Activated CD8-positive, alpha-beta T cell treated with anti-CD3 and anti-CD28 coated beads, Interleukin-2, amount 10 ng/mL, durations not matched to agents 7 days and 5 days (primary cell): ENCODE measurements around the gene APCS. TPM values are rescaled to one million over a fixed set of nuclear protein-coding genes. Genes with fewer than 3 reads are reported as not detected.

ENCODE experiments used
- ATAC-seq: fragments of 150-1000 bp; cut with Tn5 transposase; one replicate; pipeline ENCODE4 v1.10.0; 2021; ENCODE audit warnings: moderate library complexity
- CTCF ChIA-PET: fragments of 350-600 bp; sonication (Branson Sonifier 250); formaldehyde crosslinking; loops from one replicate; lab custom pipeline; 2021; ENCODE audit warnings: antibody characterized with exemption; lab: Charles Lee
- POLR2A ChIA-PET: fragments of 350-600 bp; sonication (Branson Sonifier 250); formaldehyde crosslinking; loops from one replicate; lab custom pipeline; 2021; ENCODE audit warnings: antibody characterized with exemption; lab: Charles Lee
- DNase-seq: peaks from one replicate; pipeline ENCODE4 v3.0.0-alpha.2; 2020
- H3K27ac Mint-ChIP-seq: one replicate; pipeline ENCODE4 v1.8.0; 2021; ENCODE audit warnings: mild to moderate bottlenecking, mixed read lengths
- H3K27me3 Mint-ChIP-seq: one replicate; pipeline ENCODE4 v1.8.0; 2021; ENCODE audit warnings: low read depth, mixed read lengths
- H3K36me3 Mint-ChIP-seq: one replicate; pipeline ENCODE4 v1.8.0; 2021; ENCODE audit warnings: low read depth, mixed read lengths
- H3K4me1 Mint-ChIP-seq: one replicate; pipeline ENCODE4 v1.8.0; 2021; ENCODE audit warnings: low read depth, mixed read lengths
- H3K4me3 Mint-ChIP-seq: one replicate; pipeline ENCODE4 v1.8.0; 2021; ENCODE audit warnings: mild to moderate bottlenecking, mixed read lengths
- H3K9me3 Mint-ChIP-seq: one replicate; pipeline ENCODE4 v1.8.0; 2022; ENCODE audit warnings: mixed read lengths; ENCODE audit not compliant: insufficient read depth
- total RNA-seq, 2 experiments: library from RNA; stranded (reverse); gene quantifications; one replicate each; pipeline ENCODE4 v1.2.3, GENCODE V29; 2021

The APCS gene, protein sequence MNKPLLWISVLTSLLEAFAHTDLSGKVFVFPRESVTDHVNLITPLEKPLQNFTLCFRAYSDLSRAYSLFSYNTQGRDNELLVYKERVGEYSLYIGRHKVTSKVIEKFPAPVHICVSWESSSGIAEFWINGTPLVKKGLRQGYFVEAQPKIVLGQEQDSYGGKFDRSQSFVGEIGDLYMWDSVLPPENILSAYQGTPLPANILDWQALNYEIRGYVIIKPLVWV
- not detected for total RNA-seq

- H3K36me3 Mint-ChIP-seq = no peaks in the 10 kb centered on the region
- H3K4me3 Mint-ChIP-seq = no peak within 1 kb of the TSS
- DNase-seq = no peak
- no peak for ATAC-seq
- no peaks in the 10 kb centered on the region for H3K27me3 Mint-ChIP-seq
- POLR2A ChIA-PET = no interaction called here
- no peaks in the 10 kb centered on the region for H3K9me3 Mint-ChIP-seq
- CTCF ChIA-PET = no interaction called here
- no peaks in the 10 kb centered on the region for H3K4me1 Mint-ChIP-seq
- H3K27ac Mint-ChIP-seq = no peak within 1 kb of the TSS
These were observed at the start of gene APCS for GRCh38 chr1:159587461-159587951. APCS (plus strand) TSS chr1:159587826; CDS start chr1:159587922, 96 bp downstream.

- POLR2A ChIA-PET = no interaction called here
- H3K36me3 Mint-ChIP-seq = no peaks in the 10 kb centered on the region
- ATAC-seq (no peak), DNase-seq (no peak)
- no peaks in the 10 kb centered on the region for H3K9me3 Mint-ChIP-seq
- H3K27ac Mint-ChIP-seq = no peak overlapping the region
- CTCF ChIA-PET = no interaction called here
- no peaks in the 10 kb centered on the region for H3K4me1 Mint-ChIP-seq
- no peaks in the 10 kb centered on the region for H3K27me3 Mint-ChIP-seq
- H3K4me3 Mint-ChIP-seq = no peak overlapping the region
These were observed 39.5 kb upstream of the APCS start for GRCh38 chr1:159548126-159548525.

DNA sequence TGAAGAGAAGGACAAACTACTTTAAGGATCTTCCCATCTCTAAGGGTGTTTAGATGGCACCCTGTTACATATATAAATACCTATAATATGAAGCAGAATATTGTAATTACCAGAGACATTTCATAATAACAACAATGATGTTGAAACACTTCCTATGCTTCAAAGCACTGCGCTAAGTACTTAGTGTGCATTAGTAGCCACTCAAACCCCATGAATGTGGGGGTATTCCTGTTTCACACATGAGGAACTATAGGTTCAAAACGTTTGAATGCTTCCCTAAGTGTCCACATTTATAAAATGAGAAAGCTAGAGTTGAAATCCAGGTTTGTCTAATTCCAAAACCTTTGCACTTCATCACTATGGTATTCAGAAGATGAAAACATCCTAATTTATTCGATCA, 33.4 kb upstream of the APCS start:
- ChIA-PET CTCF (no interaction called here), POLR2A (no interaction called here)
- ATAC-seq (no peak), DNase-seq (no peak)
- no peak overlapping the region for H3K4me3 Mint-ChIP-seq
- no peaks in the 10 kb centered on the region for H3K4me1 Mint-ChIP-seq
- no peaks in the 10 kb centered on the region for H3K27me3 Mint-ChIP-seq
- no peak overlapping the region for H3K27ac Mint-ChIP-seq
- no peaks in the 10 kb centered on the region for H3K36me3 Mint-ChIP-seq
- H3K9me3 Mint-ChIP-seq = no peaks in the 10 kb centered on the region

DNA sequence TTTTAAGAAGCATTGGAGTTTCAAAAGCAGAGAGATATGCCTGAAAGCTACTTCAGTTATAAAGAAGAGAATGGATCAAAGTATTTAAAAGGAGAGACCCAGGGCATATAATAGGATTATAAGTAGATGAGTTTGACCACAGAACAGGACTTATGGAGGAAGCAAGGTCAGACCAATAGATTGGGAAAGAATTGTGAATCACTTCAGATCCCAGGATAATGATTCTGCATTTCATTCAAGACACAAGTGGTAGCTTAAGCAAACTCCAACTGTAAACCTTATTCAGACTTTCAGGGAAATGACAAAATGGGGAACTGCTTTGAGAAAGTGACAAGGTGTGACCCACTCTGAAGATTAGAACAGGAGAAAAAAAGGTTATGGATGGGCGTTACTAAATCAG, 32.9 kb upstream of the APCS start:
- Mint-ChIP-seq H3K27ac (no peak overlapping the region), H3K4me3 (no peak overlapping the region), H3K27me3 (no peaks in the 10 kb centered on the region), H3K4me1 (no peaks in the 10 kb centered on the region), H3K9me3 (no peaks in the 10 kb centered on the region), H3K36me3 (no peaks in the 10 kb centered on the region)
- ATAC-seq = no peak
- ChIA-PET CTCF (no interaction called here), POLR2A (no interaction called here)
- no peak for DNase-seq

DNA sequence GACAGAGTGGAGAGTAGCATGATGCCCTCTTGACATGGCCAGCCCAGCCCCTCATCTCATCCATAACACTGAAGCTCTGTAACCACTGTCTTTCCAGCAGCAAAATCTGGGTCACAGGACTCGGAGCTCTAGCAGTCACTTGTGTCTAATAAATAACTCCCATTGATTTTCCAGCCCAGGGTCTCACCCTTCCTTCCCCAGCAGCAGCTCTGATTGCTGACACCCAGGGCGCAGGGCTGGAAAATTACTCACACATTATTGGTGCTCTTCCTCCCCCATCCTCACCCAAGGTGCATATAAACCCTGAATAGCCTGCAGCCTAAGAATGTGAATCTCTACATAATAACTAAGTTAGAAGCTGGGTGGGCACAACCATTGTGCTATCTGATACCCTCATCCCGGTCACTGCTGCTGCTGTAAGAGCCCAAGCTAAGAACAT, 30.7 kb upstream of the APCS start:
- DNase-seq = no peak
- POLR2A ChIA-PET = no interaction called here
- ATAC-seq = no peak
- Mint-ChIP-seq H3K4me1 (no peaks in the 10 kb centered on the region), H3K27me3 (no peaks in the 10 kb centered on the region), H3K27ac (no peak overlapping the region), H3K4me3 (no peak overlapping the region), H3K36me3 (no peaks in the 10 kb centered on the region), H3K9me3 (no peaks in the 10 kb centered on the region)
- CTCF ChIA-PET = no interaction called here

DNA sequence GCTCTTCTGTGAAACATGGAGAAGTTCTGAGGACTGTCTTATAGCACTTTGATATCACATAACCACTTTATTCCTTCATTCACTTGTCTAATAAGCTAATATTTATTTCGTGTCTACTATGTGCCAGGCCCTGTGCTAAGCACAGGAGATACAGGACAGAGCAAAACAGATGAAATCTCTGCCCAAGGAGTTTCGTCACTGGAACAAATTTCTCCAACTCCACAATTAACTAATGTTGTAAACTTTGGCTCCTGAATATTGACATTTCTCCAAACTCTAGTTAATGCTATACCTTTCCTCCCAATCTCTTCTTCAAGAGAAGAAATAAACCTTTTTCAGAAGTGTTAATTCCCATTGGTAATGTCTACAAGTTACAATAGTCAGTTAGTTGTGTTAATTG, 27.0 kb upstream of the APCS start:
- Mint-ChIP-seq H3K27ac (no peak overlapping the region), H3K9me3 (no peaks in the 10 kb centered on the region), H3K36me3 (no peaks in the 10 kb centered on the region), H3K4me1 (no peaks in the 10 kb centered on the region), H3K27me3 (no peaks in the 10 kb centered on the region), H3K4me3 (no peak overlapping the region)
- ChIA-PET CTCF (no interaction called here), POLR2A (no interaction called here)
- ATAC-seq = no peak
- DNase-seq = no peak

DNA sequence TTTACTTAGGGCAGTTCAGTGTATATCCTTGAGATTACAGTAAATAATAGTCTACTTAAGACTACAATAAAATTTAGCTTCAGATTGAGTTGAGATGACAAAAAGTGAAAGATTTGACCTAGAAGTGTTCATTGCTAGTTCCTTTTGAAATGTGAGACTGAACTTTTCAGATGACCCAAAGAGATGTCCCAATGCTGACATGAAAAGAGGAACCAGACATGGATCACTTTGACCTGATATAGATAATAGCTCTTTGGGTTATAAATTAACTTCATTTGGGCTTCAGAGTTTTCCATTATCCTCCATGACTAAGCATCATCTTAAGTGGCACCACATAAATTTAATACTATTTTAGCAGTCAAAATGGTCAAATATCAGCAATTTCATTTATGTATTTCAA, 26.1 kb upstream of the APCS start:
- POLR2A ChIA-PET = no interaction called here

GRCh38 chr1:159562680-159563079, 24.9 kb upstream of the APCS start:
- H3K4me3 Mint-ChIP-seq = no peak overlapping the region
- H3K36me3 Mint-ChIP-seq = no peaks in the 10 kb centered on the region
- no peaks in the 10 kb centered on the region for H3K27me3 Mint-ChIP-seq
- no peaks in the 10 kb centered on the region for H3K4me1 Mint-ChIP-seq
- CTCF ChIA-PET = no interaction called here
- ATAC-seq (no peak), DNase-seq (no peak)
- POLR2A ChIA-PET = no interaction called here
- no peak overlapping the region for H3K27ac Mint-ChIP-seq
- H3K9me3 Mint-ChIP-seq = no peaks in the 10 kb centered on the region

More for the DNA sequence above, 26.1 kb upstream of the APCS start:
- H3K27me3 Mint-ChIP-seq = no peaks in the 10 kb centered on the region
- H3K9me3 Mint-ChIP-seq = no peaks in the 10 kb centered on the region
- no peaks in the 10 kb centered on the region for H3K4me1 Mint-ChIP-seq
- CTCF ChIA-PET = no interaction called here
- H3K4me3 Mint-ChIP-seq = no peak overlapping the region
- no peak overlapping the region for H3K27ac Mint-ChIP-seq
- H3K36me3 Mint-ChIP-seq = no peaks in the 10 kb centered on the region
- no peak for ATAC-seq
- DNase-seq = no peak

DNA sequence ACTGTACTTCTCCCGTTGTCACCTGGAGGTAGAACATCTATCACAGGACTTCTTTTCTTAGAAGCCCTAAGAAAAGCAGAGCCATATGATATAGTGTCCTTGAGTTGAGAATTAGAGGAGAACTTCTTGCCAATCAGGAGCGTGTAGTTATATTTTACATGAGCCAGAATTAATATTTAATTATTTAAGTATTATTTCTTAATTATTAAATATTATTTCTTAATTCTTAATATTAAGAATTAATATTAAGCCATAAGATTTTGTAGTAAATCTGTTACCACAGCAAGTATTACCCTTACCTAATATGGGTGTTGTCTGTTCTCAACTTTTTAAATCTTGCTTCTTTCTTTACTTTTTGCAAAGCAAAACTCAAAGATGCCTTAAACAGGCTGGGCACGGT, 10.2 kb upstream of the APCS start:
- Mint-ChIP-seq H3K4me1 (no peaks in the 10 kb centered on the region), H3K9me3 (no peaks in the 10 kb centered on the region), H3K36me3 (no peaks in the 10 kb centered on the region), H3K4me3 (no peak overlapping the region), H3K27me3 (no peaks in the 10 kb centered on the region), H3K27ac (no peak overlapping the region)
- ATAC-seq (no peak), DNase-seq (no peak)
- CTCF ChIA-PET = no interaction called here
- POLR2A ChIA-PET = no interaction called here

GRCh38 chr1:159580340-159580739, 7.3 kb upstream of the APCS start:
- Mint-ChIP-seq H3K4me3 (no peak overlapping the region), H3K27me3 (no peaks in the 10 kb centered on the region), H3K27ac (no peak overlapping the region), H3K4me1 (no peaks in the 10 kb centered on the region), H3K9me3 (no peaks in the 10 kb centered on the region), H3K36me3 (no peaks in the 10 kb centered on the region)
- CTCF ChIA-PET = no interaction called here
- no peak for DNase-seq
- POLR2A ChIA-PET = no interaction called here
- no peak for ATAC-seq

DNA sequence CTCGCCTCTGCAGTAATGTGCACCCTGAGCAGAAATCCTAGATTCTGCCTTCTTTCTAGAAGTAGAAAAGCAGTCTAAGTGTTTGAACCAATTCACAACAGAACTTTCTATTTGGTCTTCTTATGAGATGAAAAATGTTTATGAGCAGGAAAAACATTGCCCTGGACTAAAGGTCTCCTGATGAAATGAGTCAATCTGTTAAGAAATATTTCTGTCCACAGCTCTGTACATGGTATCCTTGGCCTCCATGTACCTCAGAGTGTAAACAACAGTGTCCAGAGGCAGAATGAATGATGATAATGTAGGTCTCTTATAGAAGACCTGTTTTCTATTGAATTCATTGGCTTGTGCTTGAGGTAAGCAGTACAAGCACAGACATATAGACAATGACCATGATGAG, 6.2 kb upstream of the APCS start:
- no peaks in the 10 kb centered on the region for H3K27me3 Mint-ChIP-seq
- H3K27ac Mint-ChIP-seq = no peak overlapping the region
- ChIA-PET CTCF (no interaction called here), POLR2A (no interaction called here)
- ATAC-seq = no peak
- no peak overlapping the region for H3K4me3 Mint-ChIP-seq
- H3K4me1 Mint-ChIP-seq = no peaks in the 10 kb centered on the region
- no peak for DNase-seq
- no peaks in the 10 kb centered on the region for H3K9me3 Mint-ChIP-seq
- H3K36me3 Mint-ChIP-seq = no peaks in the 10 kb centered on the region

- Mint-ChIP-seq H3K4me3 (no peak overlapping the region), H3K27ac (no peak overlapping the region), H3K27me3 (no peaks in the 10 kb centered on the region), H3K9me3 (no peaks in the 10 kb centered on the region), H3K4me1 (no peaks in the 10 kb centered on the region), H3K36me3 (no peaks in the 10 kb centered on the region)
- no peak for DNase-seq
- no peak for ATAC-seq
- CTCF ChIA-PET = no interaction called here
- POLR2A ChIA-PET = no interaction called here
These were observed 3.1 kb upstream of the APCS start for GRCh38 chr1:159584536-159584935.

DNA sequence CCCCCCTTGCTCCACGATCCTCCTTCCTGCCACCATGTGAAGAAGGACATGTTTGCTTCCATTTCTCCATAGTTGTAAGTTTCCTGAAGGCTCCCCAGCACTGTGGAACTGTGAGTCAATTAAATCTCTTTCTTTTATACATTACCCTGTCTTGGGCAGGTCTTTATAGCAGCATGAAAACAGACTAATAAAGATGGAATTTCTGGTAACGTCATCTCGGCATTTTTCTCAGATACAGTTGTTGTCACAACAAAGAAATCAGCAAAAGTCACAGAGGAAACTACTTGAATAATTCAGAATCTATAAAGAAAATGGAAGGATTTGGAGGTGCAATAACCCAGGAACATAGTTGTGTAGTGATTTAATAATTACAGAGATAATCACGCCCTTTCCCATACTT, 4.4 kb downstream of the APCS start:
- ATAC-seq = no peak

More for the DNA sequence above, 4.4 kb downstream of the APCS start:
- DNase-seq = no peak
- Mint-ChIP-seq H3K27ac (no peak overlapping the region), H3K36me3 (no peaks in the 10 kb centered on the region), H3K27me3 (peaks cover 3% of the 10 kb centered on the region), H3K4me1 (no peaks in the 10 kb centered on the region), H3K9me3 (no peaks in the 10 kb centered on the region), H3K4me3 (no peak overlapping the region)
- ChIA-PET POLR2A (no interaction called here), CTCF (no interaction called here)
